ENCODE measurements around the gene UCHL3.

GRCh38 chr13:75521956-75522355 lies 27.6 kb upstream of the UCHL3 start:
- TF ChIP-seq EZH2 (IDR thresholded peaks at IDR 0.05; ENCODE audit: borderline replicate concordance, low read depth, low read length, severe bottlenecking): no peak
- TF ChIP-seq, protein P1, sequence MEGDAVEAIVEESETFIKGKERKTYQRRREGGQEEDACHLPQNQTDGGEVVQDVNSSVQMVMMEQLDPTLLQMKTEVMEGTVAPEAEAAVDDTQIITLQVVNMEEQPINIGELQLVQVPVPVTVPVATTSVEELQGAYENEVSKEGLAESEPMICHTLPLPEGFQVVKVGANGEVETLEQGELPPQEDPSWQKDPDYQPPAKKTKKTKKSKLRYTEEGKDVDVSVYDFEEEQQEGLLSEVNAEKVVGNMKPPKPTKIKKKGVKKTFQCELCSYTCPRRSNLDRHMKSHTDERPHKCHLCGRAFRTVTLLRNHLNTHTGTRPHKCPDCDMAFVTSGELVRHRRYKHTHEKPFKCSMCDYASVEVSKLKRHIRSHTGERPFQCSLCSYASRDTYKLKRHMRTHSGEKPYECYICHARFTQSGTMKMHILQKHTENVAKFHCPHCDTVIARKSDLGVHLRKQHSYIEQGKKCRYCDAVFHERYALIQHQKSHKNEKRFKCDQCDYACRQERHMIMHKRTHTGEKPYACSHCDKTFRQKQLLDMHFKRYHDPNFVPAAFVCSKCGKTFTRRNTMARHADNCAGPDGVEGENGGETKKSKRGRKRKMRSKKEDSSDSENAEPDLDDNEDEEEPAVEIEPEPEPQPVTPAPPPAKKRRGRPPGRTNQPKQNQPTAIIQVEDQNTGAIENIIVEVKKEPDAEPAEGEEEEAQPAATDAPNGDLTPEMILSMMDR (IDR thresholded peaks at IDR 0.05; ENCODE audit: extremely low read depth in 1 of 2, insufficient read depth in 1 of 2, low read depth in 1 of 2, low read length in 2 of 2): no peak
- TF ChIP-seq POLR2A (IDR thresholded peaks at IDR 0.05; ENCODE audit: low read depth, low read length): no peak
- TF ChIP-seq MAX (IDR thresholded peaks at IDR 0.05; ENCODE audit: insufficient read depth, insufficient read length): no peak
- no peak for TF ChIP-seq POLR2AphosphoS5 (IDR thresholded peaks at IDR 0.05; ENCODE audit: insufficient read depth, low read depth, low read length)
- no peak for TF ChIP-seq MYC (IDR thresholded peaks at IDR 0.05; ENCODE audit: low read depth, low read length)
- no peak for TF ChIP-seq JUN (IDR thresholded peaks at IDR 0.05; ENCODE audit: borderline replicate concordance, insufficient read depth, insufficient read length, low read depth)
- TF ChIP-seq FOS (IDR thresholded peaks at IDR 0.05; ENCODE audit: borderline replicate concordance, insufficient read depth, low read length): no peak
